SK-N-SH treated with all-trans-retinoic acid at 6 μM for 48 hours (cell line): Measurements from ENCODE around the gene C19orf33.

Experiments used
- ATAC-seq: fragments of 200-7000 bp; cut with Tn5 transposase; 3 replicates; pipeline ENCODE4 v1.9.1; 2020; ENCODE audit warnings: mild to moderate bottlenecking, moderate library complexity
- ARNTL ChIP-seq: fragments of 450-650 bp; formaldehyde crosslinking; IDR thresholded peaks from 2 replicates; pipeline ENCODE4 v1.5.0; 2020; ENCODE audit warnings: low read depth, mild to moderate bottlenecking, moderate library complexity, borderline replicate concordance
- BACH2 ChIP-seq: fragments of 250-450 bp; sonication (Bioruptor Pico); IDR thresholded peaks from 2 replicates; pipeline ENCODE4 v1.9.0; 2021; ENCODE audit warnings: mild to moderate bottlenecking, borderline replicate concordance
- CREB5 ChIP-seq: fragments of 250-450 bp; sonication (Bioruptor Pico); IDR thresholded peaks from 2 replicates; pipeline ENCODE4 v1.5.1; 2020; ENCODE audit warnings: low read depth, mild to moderate bottlenecking, moderate library complexity
- ESRRG ChIP-seq: fragments of 250-450 bp; sonication (Bioruptor Pico); IDR thresholded peaks from 2 replicates; pipeline ENCODE4 v1.6.1; 2021; ENCODE audit warnings: mild to moderate bottlenecking
- GLIS3 ChIP-seq: fragments of 250-450 bp; sonication (Bioruptor Pico); IDR thresholded peaks from 2 replicates; pipeline ENCODE4 v1.5.0; 2020; ENCODE audit warnings: mild to moderate bottlenecking, moderate library complexity
- ISL1 ChIP-seq: fragments of 250-450 bp; sonication (Bioruptor Pico); IDR thresholded peaks from 2 replicates; pipeline ENCODE4 v2.1.2; 2022; ENCODE audit warnings: mild to moderate bottlenecking, moderate library complexity
- OSR1 ChIP-seq: fragments of 250-450 bp; sonication (Bioruptor Pico); IDR thresholded peaks from 2 replicates; pipeline ENCODE4 v1.8.0; 2022; ENCODE audit warnings: moderate library complexity, mild to moderate bottlenecking, inconsistent platforms
- PATZ1 ChIP-seq: fragments of 250-450 bp; sonication (Bioruptor Pico); IDR thresholded peaks from 2 replicates; pipeline ENCODE4 v1.8.0; 2020; ENCODE audit warnings: mild to moderate bottlenecking, moderate library complexity, borderline replicate concordance
- POU6F1 ChIP-seq: fragments of 250-450 bp; sonication (Bioruptor Pico); IDR thresholded peaks from 2 replicates; pipeline ENCODE4 v1.8.0; 2021; ENCODE audit warnings: low read depth, mild to moderate bottlenecking, moderate library complexity, borderline replicate concordance
- PPARA ChIP-seq: fragments of 250-450 bp; sonication (Bioruptor Pico); IDR thresholded peaks from 2 replicates; pipeline ENCODE4 v1.5.0; 2020; ENCODE audit warnings: mild to moderate bottlenecking, borderline replicate concordance
- RARB ChIP-seq: fragments of 250-450 bp; sonication (Bioruptor Pico); IDR thresholded peaks from 2 replicates; pipeline ENCODE4 v1.8.0; 2021; ENCODE audit warnings: mild to moderate bottlenecking, moderate library complexity
- SNAI2 ChIP-seq: fragments of 250-450 bp; sonication (Bioruptor Pico); IDR thresholded peaks from 2 replicates; pipeline ENCODE4 v1.5.0; 2020; ENCODE audit warnings: mild to moderate bottlenecking, moderate library complexity
- TCF4 ChIP-seq: fragments of 250-450 bp; sonication (Bioruptor Pico); IDR thresholded peaks from 2 replicates; pipeline ENCODE4 v1.8.0; 2021; ENCODE audit warnings: mild to moderate bottlenecking, moderate library complexity, borderline replicate concordance
- TOX ChIP-seq: fragments of 250-450 bp; sonication (Bioruptor Pico); IDR thresholded peaks from 2 replicates; pipeline ENCODE4 v1.8.0; 2021; ENCODE audit warnings: mild to moderate bottlenecking, moderate library complexity, borderline replicate concordance
- TSHZ2 ChIP-seq: fragments of 250-450 bp; sonication (Bioruptor Pico); IDR thresholded peaks from 2 replicates; pipeline ENCODE4 v1.5.0; 2020; ENCODE audit warnings: mild to moderate bottlenecking, moderate library complexity
- ZC3H10 ChIP-seq: fragments of 250-450 bp; sonication (Bioruptor Pico); IDR thresholded peaks from 2 replicates; pipeline ENCODE4 v1.5.1; 2021; ENCODE audit warnings: mild to moderate bottlenecking, moderate library complexity
- ZFP3 ChIP-seq: fragments of 250-450 bp; sonication (Bioruptor Pico); IDR thresholded peaks from 2 replicates; pipeline ENCODE4 v1.5.0; 2020; ENCODE audit warnings: mild to moderate bottlenecking, moderate library complexity
- ZFP30 ChIP-seq: fragments of 450-650 bp; formaldehyde crosslinking; IDR thresholded peaks from 2 replicates; pipeline ENCODE4 v1.5.0; 2022; ENCODE audit warnings: mild to moderate bottlenecking, moderate library complexity
- ZNF565 ChIP-seq: fragments of 450-650 bp; formaldehyde crosslinking; conservative IDR thresholded peaks from 2 replicates; pipeline ENCODE4 v1.5.0; 2020; ENCODE audit warnings: low read depth, mild to moderate bottlenecking, moderate library complexity
- ZNF70 ChIP-seq: fragments of 450-650 bp; formaldehyde crosslinking; IDR thresholded peaks from 2 replicates; pipeline ENCODE4 v1.5.0; 2020; ENCODE audit warnings: mild to moderate bottlenecking, moderate library complexity
- ZNF8 ChIP-seq: fragments of 450-650 bp; formaldehyde crosslinking; IDR thresholded peaks from 2 replicates; pipeline ENCODE4 v1.5.0; 2020; ENCODE audit warnings: mild to moderate bottlenecking, moderate library complexity
- TF ChIP-seq, protein P1 (sequence below): fragments of 250-450 bp; sonication (Bioruptor Pico); IDR thresholded peaks from 2 replicates; pipeline ENCODE4 v1.5.1; 2021; ENCODE audit warnings: mild to moderate bottlenecking, moderate library complexity

The C19orf33 gene

DNA sequence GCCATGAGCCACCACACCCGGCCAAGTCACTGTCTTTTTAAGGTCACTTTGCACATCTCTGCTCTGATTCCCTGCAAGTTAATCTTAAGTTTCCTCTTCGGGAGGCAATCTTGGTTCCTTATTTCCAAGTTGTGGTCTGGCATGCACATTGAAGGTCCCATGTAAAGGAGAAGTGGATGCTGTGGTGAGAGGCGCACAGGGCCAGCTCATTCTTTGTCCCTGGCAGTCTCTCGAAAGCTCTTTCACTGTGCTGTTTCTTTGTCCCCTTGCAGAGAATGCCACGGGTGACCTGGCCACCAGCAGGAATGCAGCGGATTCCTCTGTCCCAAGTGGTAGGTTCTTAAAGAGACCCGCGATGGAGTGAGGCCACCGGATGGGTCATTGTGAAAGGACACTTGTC, 16.4 kb upstream of the C19orf33 start:
- TF ChIP-seq TCF4 (no peak), PATZ1 (CRISPR knock-in tag) (no peak), SNAI2 (CRISPR knock-in tag) (no peak), ZNF565 (CRISPR knock-in tag) (no peak), PPARA (no peak), ARNTL (no peak), ISL1 (CRISPR knock-in tag) (no peak), GLIS3 (CRISPR knock-in tag) (no peak), CREB5 (CRISPR knock-in tag) (no peak), POU6F1 (CRISPR knock-in tag) (no peak), ZNF70 (CRISPR knock-in tag) (no peak), ESRRG (CRISPR knock-in tag) (no peak), TSHZ2 (CRISPR knock-in tag) (no peak), ZFP30 (CRISPR knock-in tag) (no peak), OSR1 (CRISPR knock-in tag) (no peak), TOX (CRISPR knock-in tag) (no peak), BACH2 (CRISPR knock-in tag) (no peak), ZNF8 (CRISPR knock-in tag) (no peak), RARB (CRISPR knock-in tag) (no peak)
- TF ChIP-seq, protein P1, sequence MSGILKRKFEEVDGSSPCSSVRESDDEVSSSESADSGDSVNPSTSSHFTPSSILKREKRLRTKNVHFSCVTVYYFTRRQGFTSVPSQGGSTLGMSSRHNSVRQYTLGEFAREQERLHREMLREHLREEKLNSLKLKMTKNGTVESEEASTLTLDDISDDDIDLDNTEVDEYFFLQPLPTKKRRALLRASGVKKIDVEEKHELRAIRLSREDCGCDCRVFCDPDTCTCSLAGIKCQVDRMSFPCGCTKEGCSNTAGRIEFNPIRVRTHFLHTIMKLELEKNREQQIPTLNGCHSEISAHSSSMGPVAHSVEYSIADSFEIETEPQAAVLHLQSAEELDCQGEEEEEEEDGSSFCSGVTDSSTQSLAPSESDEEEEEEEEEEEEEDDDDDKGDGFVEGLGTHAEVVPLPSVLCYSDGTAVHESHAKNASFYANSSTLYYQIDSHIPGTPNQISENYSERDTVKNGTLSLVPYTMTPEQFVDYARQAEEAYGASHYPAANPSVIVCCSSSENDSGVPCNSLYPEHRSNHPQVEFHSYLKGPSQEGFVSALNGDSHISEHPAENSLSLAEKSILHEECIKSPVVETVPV (CRISPR knock-in tag) = no peak
- no peak for ATAC-seq

- TF ChIP-seq, protein P1 (CRISPR knock-in tag) = no peak
- TF ChIP-seq ZNF565 (CRISPR knock-in tag) (no peak), ZC3H10 (no peak), RARB (CRISPR knock-in tag) (no peak), ZFP30 (CRISPR knock-in tag) (no peak), ZNF8 (CRISPR knock-in tag) (no peak), GLIS3 (CRISPR knock-in tag) (no peak), ZNF70 (CRISPR knock-in tag) (no peak), TCF4 (no peak), TSHZ2 (CRISPR knock-in tag) (no peak), OSR1 (CRISPR knock-in tag) (no peak), ESRRG (CRISPR knock-in tag) (no peak), CREB5 (CRISPR knock-in tag) (no peak), ZFP3 (CRISPR knock-in tag) (no peak)
- no peak for ATAC-seq
Observed at GRCh38 chr19:38288123-38288855, 15.8 kb upstream of the C19orf33 start.
